GM10248 (cell line): ENCODE data around the gene ATF7IP.

Source experiments
- CTCF ChIA-PET: fragments of 300-600 bp; sonication (Branson Sonifier 250); formaldehyde crosslinking; extraction: SDS; loops from one replicate; lab custom pipeline; 2021; ENCODE audit warnings: antibody characterized with exemption; lab: Yijun Ruan, JAX
- POLR2A ChIA-PET: fragments of 350-650 bp; sonication (Branson Sonifier 250); formaldehyde crosslinking; extraction: SDS; loops from one replicate; lab custom pipeline; 2020; ENCODE audit warnings: antibody characterized with exemption; lab: Yijun Ruan, JAX
- DNase-seq: peaks from one replicate; pipeline ENCODE4 v3.0.0; 2012; ENCODE audit errors: extremely low spot score
- TF ChIP-seq, protein P1 (sequence below): IDR thresholded peaks from 2 replicates; pipeline ENCODE4 v1.5.1; 2012; ENCODE audit warnings: mild to moderate bottlenecking, low read depth; ENCODE audit errors: extremely low read depth, missing control alignments, control extremely low read depth

ATF7IP gene

DNA sequence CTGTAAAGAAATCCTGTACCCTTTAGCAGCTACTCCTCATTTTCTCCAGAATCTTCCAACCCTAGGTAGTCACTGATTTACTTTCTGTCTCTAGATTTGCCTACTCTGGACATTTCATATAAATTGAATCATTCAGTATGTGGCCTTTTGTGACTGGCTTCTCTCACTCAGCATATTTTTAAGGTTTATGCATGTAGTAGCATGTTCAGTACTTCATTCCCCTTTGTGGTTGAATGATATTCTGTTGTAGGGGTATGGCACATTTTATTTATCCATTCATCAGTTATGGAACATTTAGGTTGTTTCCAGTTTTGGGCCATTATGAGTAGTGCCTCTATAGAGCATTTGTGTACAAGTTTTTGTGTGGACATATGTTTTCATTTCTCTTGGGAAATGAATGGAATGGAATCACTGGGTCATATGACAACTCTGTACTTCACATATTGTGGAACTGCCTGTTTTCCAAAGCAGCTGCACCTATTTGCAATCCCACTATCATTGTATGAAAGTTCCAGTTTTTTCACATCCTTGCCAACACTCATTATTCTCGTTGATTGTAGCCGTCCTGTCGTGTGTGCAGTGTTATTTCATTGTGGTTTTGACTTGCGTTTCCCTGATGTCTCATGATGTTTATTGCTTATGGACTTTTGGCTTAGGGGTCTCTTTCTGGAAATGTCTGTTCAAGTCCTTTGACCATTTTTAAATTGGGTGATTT, 57.2 kb downstream of the ATF7IP start:
- ChIA-PET POLR2A (no interaction called here), CTCF (interaction anchor here (0.9 to 1.1 kb wide), 3 partner anchors 9 to 32 kb away, joined by 3 to 5 read pairs (median 3); no protein-coding TSS in a partner anchor)
- TF ChIP-seq, protein P1, sequence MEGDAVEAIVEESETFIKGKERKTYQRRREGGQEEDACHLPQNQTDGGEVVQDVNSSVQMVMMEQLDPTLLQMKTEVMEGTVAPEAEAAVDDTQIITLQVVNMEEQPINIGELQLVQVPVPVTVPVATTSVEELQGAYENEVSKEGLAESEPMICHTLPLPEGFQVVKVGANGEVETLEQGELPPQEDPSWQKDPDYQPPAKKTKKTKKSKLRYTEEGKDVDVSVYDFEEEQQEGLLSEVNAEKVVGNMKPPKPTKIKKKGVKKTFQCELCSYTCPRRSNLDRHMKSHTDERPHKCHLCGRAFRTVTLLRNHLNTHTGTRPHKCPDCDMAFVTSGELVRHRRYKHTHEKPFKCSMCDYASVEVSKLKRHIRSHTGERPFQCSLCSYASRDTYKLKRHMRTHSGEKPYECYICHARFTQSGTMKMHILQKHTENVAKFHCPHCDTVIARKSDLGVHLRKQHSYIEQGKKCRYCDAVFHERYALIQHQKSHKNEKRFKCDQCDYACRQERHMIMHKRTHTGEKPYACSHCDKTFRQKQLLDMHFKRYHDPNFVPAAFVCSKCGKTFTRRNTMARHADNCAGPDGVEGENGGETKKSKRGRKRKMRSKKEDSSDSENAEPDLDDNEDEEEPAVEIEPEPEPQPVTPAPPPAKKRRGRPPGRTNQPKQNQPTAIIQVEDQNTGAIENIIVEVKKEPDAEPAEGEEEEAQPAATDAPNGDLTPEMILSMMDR, result no peak
- no peak for DNase-seq

DNA sequence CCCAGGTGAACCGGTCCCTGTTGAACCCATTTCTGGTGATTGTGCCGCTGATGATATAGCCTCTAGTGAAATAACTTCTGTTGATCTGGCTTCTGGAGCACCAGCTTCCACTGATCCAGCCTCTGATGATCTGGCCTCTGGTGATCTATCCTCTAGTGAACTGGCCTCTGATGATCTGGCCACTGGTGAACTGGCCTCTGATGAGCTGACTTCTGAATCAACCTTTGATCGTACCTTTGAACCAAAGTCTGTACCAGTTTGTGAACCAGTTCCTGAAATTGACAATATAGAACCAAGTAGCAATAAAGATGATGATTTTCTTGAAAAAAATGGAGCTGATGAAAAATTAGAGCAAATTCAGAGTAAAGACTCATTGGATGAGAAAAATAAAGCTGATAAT, 59.1 kb downstream of the ATF7IP start:
- POLR2A ChIA-PET, result no interaction called here
- CTCF ChIA-PET, result interaction anchor here (1.4 kb wide), 1 partner anchor 59 kb away, joined by 3 read pairs; the partner anchor contains the start of gene ATF7IP
- TF ChIP-seq, protein P1, result no peak
- no peak for DNase-seq

DNA sequence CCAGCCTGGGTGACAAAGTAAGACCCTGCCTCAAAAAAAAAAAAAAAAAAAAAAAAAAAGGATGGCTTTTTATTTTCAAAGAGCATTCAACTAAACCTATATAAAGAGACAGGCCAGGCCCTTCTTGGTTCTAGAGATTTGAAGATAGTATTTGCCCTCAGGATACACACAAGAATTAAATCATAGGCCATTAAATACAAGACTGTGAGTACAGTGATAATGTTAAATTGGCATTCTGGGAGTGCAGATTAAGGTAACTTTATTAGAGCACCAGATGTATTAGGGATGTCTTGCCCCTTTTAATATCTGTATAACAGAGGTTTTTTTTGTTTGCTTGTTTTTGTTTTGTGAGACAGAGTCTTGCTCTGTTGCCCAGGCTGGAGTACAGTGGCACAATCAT, 61.3 kb downstream of the ATF7IP start:
- POLR2A ChIA-PET, result no interaction called here
- no peak for DNase-seq
- CTCF ChIA-PET, result no interaction called here
- TF ChIP-seq, protein P1, result no peak

DNA sequence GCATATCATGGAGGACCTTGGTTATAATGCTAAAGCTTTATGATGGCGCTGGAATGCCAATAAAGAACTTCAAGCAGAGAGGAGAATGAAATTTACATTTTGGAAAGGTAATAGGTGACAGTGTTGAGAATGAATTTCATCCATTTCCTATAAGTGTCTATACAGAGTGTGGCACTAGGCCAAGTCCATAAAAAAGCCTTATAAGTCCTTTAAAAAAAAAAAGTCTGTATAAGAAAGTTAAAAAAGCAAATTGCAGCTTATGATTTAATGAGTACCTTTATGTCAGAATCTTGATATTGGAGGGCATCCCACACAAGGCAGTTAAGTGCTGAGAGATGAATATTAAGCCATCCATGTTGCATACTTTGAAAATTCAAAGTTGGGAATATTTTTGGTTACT, 62.4 kb downstream of the ATF7IP start:
- ChIA-PET CTCF (interaction anchor here (1.5 to 1.7 kb wide), 2 partner anchors 11 to 190 kb away, joined by 4 read pairs; no protein-coding TSS in a partner anchor), POLR2A (no interaction called here)
- no peak for DNase-seq
- TF ChIP-seq, protein P1, result no peak

DNA sequence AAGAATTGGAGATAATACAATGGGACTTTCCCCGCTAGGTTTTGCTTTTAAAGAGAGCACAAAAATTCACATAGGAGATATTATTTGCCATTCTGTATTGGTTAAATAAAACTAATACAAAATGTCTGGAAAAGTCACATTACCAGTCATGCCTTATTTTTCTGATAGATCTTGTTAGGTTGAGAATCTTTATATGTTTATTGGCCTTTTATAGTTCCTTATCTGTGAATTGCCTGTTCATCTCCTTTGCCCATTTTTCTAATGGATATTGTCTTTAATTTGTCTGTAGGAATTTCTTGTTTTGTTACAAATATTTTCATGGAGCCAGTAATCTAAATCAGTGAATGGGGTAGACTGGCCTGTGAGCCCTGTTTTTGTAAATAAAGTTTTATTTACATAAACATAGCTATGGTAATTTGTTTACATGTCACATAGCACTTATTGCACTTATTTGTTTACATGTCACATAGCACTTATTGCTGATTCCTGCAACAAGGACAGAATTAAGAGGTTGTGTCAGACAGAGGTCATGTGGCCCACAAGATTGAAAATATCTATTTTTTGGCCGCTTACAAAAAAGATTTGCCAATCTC, 65.0 kb downstream of the ATF7IP start:
- CTCF ChIA-PET, result no interaction called here
- no peak for DNase-seq
- TF ChIP-seq, protein P1, result no peak
- POLR2A ChIA-PET, result no interaction called here

DNA sequence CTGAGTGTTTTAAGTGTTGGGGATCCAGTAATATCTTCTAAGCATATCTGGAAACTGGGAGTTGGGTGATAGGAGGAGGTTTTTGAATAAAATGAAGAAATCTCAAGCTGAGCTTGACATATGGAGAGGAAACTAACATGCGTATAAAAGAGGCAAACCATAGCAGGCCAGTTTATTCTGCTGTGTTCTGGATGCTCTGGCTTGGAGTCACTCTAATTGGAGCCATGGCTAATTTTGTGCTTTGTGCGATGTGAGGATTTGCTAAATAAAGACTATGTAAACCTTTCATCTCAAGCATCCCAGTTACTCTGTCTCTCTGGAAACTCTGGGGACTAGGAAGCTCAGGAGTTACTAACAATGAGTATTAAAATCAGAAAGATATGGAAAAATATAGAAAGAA, 66.5 kb downstream of the ATF7IP start:
- TF ChIP-seq, protein P1, result no peak
- CTCF ChIA-PET, result interaction anchor here (1.2 to 1.6 kb wide), 2 partner anchors 22 to 33 kb away, joined by 3 to 5 read pairs; no protein-coding TSS in a partner anchor
- DNase-seq, result no peak
- POLR2A ChIA-PET, result no interaction called here
